PFSK-1 (cell line): ENCODE measurements around the gene ARHGAP6.

ENCODE experiments used
- POLR2AphosphoS5 ChIP-seq: IDR thresholded peaks from 2 replicates; pipeline ENCODE4 v1.6.1; 2012; ENCODE audit warnings: low read depth, mild to moderate bottlenecking, control low read depth, low read length, moderate library complexity
- TAF1 ChIP-seq: IDR thresholded peaks from 2 replicates; pipeline ENCODE4 v1.6.1; 2012; ENCODE audit warnings: low read length, control low read depth, borderline replicate concordance; ENCODE audit not compliant: insufficient read depth

DNA sequence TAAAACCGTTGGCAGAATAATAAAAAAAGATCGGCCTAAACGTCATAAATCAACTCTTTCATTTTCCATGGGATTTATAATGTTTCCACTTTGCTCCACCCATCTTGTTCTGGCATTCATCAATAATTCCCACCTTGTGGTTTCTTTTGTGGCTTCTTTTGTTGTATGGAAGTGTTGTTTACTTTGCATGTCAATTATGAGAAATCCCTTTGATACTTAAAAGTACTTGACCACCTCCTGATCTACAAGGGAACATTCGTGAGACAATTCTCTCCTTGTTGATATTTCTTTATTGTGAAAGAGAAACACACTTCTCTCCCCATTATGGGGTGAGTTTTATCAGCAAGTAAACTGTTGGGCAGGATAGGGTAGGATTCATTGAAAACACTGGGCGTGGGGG is 369.7 kb downstream of the ARHGAP6 start:
- TF ChIP-seq TAF1 (no peak), POLR2AphosphoS5 (no peak)
